ENCODE results near the gene KDM3A. TPM values are rescaled to one million over a fixed set of nuclear protein-coding genes. Genes with fewer than 3 reads are reported as not detected.
A peak's percentile ranks its signal among the peaks of the same experiment; 100 is the strongest.

Gene KDM3A
- total and polyA plus RNA-seq, 9 of the 15 experiments (the other 6 are each of a cell fraction or from before 2014, with no cell fraction given) = 7.5 to 95.4 (median 24.8) TPM

DNA sequence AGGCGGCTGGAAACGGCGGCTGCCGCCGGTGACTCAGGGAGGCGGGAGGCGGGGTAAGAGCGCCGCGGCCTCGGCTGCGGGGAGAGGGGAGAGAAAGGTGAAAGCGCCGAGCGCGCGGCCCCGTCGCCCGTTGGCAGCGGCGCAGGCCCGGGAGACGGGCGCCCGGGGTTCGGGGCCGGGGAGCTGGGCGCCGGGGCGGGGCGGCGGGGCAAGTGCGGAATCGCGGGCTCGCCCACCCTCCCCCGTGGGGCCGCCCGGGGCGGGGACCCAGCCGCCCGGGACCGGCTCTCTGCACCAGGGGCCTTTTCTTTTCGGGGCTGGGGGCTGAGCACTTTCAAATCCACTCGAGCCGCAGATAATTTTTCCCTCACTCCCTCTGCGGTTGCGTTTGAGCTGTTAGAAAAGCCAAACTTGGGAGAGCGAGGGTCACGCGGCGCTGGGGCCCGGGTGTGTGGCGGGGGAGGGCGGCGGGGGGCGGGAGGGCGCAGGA, 266 bp downstream of the KDM3A start (continued):
- TF ChIP-seq KDM5B (IDR thresholded peaks at IDR 0.05; ENCODE audit: insufficient replicate concordance, low read depth, low read length) = peak; percentile 80
- TF ChIP-seq POLR2H (tag; IDR thresholded peaks at IDR 0.05; ENCODE audit: low read depth) = peak; percentile 86
- TF ChIP-seq, protein P1, sequence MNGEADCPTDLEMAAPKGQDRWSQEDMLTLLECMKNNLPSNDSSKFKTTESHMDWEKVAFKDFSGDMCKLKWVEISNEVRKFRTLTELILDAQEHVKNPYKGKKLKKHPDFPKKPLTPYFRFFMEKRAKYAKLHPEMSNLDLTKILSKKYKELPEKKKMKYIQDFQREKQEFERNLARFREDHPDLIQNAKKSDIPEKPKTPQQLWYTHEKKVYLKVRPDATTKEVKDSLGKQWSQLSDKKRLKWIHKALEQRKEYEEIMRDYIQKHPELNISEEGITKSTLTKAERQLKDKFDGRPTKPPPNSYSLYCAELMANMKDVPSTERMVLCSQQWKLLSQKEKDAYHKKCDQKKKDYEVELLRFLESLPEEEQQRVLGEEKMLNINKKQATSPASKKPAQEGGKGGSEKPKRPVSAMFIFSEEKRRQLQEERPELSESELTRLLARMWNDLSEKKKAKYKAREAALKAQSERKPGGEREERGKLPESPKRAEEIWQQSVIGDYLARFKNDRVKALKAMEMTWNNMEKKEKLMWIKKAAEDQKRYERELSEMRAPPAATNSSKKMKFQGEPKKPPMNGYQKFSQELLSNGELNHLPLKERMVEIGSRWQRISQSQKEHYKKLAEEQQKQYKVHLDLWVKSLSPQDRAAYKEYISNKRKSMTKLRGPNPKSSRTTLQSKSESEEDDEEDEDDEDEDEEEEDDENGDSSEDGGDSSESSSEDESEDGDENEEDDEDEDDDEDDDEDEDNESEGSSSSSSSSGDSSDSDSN (IDR thresholded peaks at IDR 0.05; ENCODE audit: borderline replicate concordance in 1 of 2, low read depth in 2 of 2, low read length in 2 of 2) = 0 out of 4 replicates have a peak, but pooled peaks have one; percentile 10 to 53
- no peak for TF ChIP-seq JUND (IDR thresholded peaks at IDR 0.05; ENCODE audit: borderline replicate concordance, low read depth, low read length)
- TF ChIP-seq JUND (tag; IDR thresholded peaks at IDR 0.05; ENCODE audit: borderline replicate concordance, low read depth, low read length) = no peak; the same call in 2 of the 3 replicates
- TF ChIP-seq, protein P2, sequence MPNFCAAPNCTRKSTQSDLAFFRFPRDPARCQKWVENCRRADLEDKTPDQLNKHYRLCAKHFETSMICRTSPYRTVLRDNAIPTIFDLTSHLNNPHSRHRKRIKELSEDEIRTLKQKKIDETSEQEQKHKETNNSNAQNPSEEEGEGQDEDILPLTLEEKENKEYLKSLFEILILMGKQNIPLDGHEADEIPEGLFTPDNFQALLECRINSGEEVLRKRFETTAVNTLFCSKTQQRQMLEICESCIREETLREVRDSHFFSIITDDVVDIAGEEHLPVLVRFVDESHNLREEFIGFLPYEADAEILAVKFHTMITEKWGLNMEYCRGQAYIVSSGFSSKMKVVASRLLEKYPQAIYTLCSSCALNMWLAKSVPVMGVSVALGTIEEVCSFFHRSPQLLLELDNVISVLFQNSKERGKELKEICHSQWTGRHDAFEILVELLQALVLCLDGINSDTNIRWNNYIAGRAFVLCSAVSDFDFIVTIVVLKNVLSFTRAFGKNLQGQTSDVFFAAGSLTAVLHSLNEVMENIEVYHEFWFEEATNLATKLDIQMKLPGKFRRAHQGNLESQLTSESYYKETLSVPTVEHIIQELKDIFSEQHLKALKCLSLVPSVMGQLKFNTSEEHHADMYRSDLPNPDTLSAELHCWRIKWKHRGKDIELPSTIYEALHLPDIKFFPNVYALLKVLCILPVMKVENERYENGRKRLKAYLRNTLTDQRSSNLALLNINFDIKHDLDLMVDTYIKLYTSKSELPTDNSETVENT (CRISPR knock-in tag; IDR thresholded peaks at IDR 0.05) = peak; percentile 88
- TF ChIP-seq PCBP2 (IDR thresholded peaks at IDR 0.05; ENCODE audit: low read depth, low read length, poor library complexity, severe bottlenecking) = no peak
- no peak for TF ChIP-seq CHCHD3 (CRISPR knock-in tag; IDR thresholded peaks at IDR 0.05)
- no peak for TF ChIP-seq ZNF184 (CRISPR knock-in tag; IDR thresholded peaks at IDR 0.05)
- TF ChIP-seq CCNT2 (IDR thresholded peaks at IDR 0.05; ENCODE audit: borderline replicate concordance, extremely low read depth, insufficient read length, low read depth, low read length) = peak; percentile 55
- no peak for TF ChIP-seq ZNF274 (IDR thresholded peaks at IDR 0.05; ENCODE audit: borderline replicate concordance, low read depth, low read length)
- peak in 1 of 2 experiments; percentile 0; a peak in 1 of 4 replicates for TF ChIP-seq MAZ (CRISPR knock-in tag; conservative IDR thresholded peaks at IDR 0.05 in 1 of 2, IDR thresholded peaks at IDR 0.05 in 1 of 2)
- 0 out of 2 replicates have a peak, but pooled peaks have one; percentile 48 for TF ChIP-seq ERF (CRISPR knock-in tag; IDR thresholded peaks at IDR 0.05)
- peak; percentile 57; the same call in 1 of the 2 replicates for TF ChIP-seq PHF8 (IDR thresholded peaks at IDR 0.05; ENCODE audit: borderline replicate concordance, low read length)
